Rectal smooth muscle tissue (tissue), 1 donor: ENCODE results near the gene NPAS3.

ENCODE experiments used
- H3K27ac ChIP-seq: one replicate; pipeline ENCODE4 v1.7.0; 2013; ENCODE audit warnings: low read depth, low read length, inconsistent platforms
- H3K27me3 ChIP-seq: one replicate; pipeline ENCODE4 v1.7.0; 2013; ENCODE audit warnings: low read length; ENCODE audit not compliant: control insufficient read depth, insufficient read depth
- H3K36me3 ChIP-seq: one replicate; pipeline ENCODE4 v1.7.0; 2013; ENCODE audit warnings: low read length; ENCODE audit not compliant: control insufficient read depth, insufficient read depth
- H3K4me1 ChIP-seq: one replicate; pipeline ENCODE4 v1.7.0; 2013; ENCODE audit warnings: low read length; ENCODE audit not compliant: control insufficient read depth, insufficient read depth
- H3K4me3 ChIP-seq: one replicate; pipeline ENCODE4 v1.7.0; 2013; ENCODE audit warnings: low read length
- H3K9ac ChIP-seq: one replicate; pipeline ENCODE4 v1.7.0; 2013; ENCODE audit warnings: low read length

The NPAS3 gene

GRCh38 chr14:33691907-33692306 is 753.2 kb downstream of the NPAS3 start:
- H3K4me3 ChIP-seq: no peak overlapping the region
- no peaks in the 10 kb centered on the region for H3K36me3 ChIP-seq
- no peaks in the 10 kb centered on the region for H3K4me1 ChIP-seq
- no peaks in the 10 kb centered on the region for H3K27me3 ChIP-seq
- H3K9ac ChIP-seq: no peak overlapping the region
- no peak overlapping the region for H3K27ac ChIP-seq

GRCh38 chr14:33692762-33693161 is 754.1 kb downstream of the NPAS3 start:
- Histone ChIP-seq H3K36me3 (no peaks in the 10 kb centered on the region), H3K27me3 (no peaks in the 10 kb centered on the region), H3K4me3 (no peak overlapping the region), H3K27ac (no peak overlapping the region), H3K9ac (no peak overlapping the region), H3K4me1 (no peaks in the 10 kb centered on the region)

GRCh38 chr14:33693237-33693636 is 754.6 kb downstream of the NPAS3 start:
- H3K27ac ChIP-seq: no peak overlapping the region

GRCh38 chr14:33696165-33696564 is 757.5 kb downstream of the NPAS3 start:
- Histone ChIP-seq H3K27me3 (no peaks in the 10 kb centered on the region), H3K27ac (no peak overlapping the region), H3K9ac (no peak overlapping the region), H3K4me3 (no peak overlapping the region), H3K36me3 (no peaks in the 10 kb centered on the region), H3K4me1 (no peaks in the 10 kb centered on the region)

More at GRCh38 chr14:33693237-33693636, 754.6 kb downstream of the NPAS3 start:
- H3K36me3 ChIP-seq: no peaks in the 10 kb centered on the region
- no peaks in the 10 kb centered on the region for H3K4me1 ChIP-seq
- no peak overlapping the region for H3K9ac ChIP-seq
- H3K4me3 ChIP-seq: no peak overlapping the region
- H3K27me3 ChIP-seq: no peaks in the 10 kb centered on the region

- Histone ChIP-seq H3K36me3 (no peaks in the 10 kb centered on the region), H3K27ac (no peak overlapping the region), H3K27me3 (no peaks in the 10 kb centered on the region), H3K4me3 (no peak overlapping the region), H3K9ac (no peak overlapping the region), H3K4me1 (no peaks in the 10 kb centered on the region)
Measured at GRCh38 chr14:33699300-33699983, 760.8 kb downstream of the NPAS3 start.

GRCh38 chr14:33700052-33700451 is 761.4 kb downstream of the NPAS3 start:
- no peaks in the 10 kb centered on the region for H3K27me3 ChIP-seq
- H3K36me3 ChIP-seq: no peaks in the 10 kb centered on the region
- H3K9ac ChIP-seq: no peak overlapping the region
- no peak overlapping the region for H3K4me3 ChIP-seq
- H3K27ac ChIP-seq: no peak overlapping the region
- H3K4me1 ChIP-seq: no peaks in the 10 kb centered on the region

- Histone ChIP-seq H3K9ac (no peak overlapping the region), H3K4me1 (no peaks in the 10 kb centered on the region), H3K36me3 (no peaks in the 10 kb centered on the region), H3K27ac (no peak overlapping the region), H3K4me3 (no peak overlapping the region), H3K27me3 (no peaks in the 10 kb centered on the region)
Measured at GRCh38 chr14:33702293-33702692, 763.6 kb downstream of the NPAS3 start.

- Histone ChIP-seq H3K4me3 (no peak overlapping the region), H3K9ac (no peak overlapping the region), H3K36me3 (no peaks in the 10 kb centered on the region), H3K27me3 (no peaks in the 10 kb centered on the region), H3K4me1 (no peaks in the 10 kb centered on the region), H3K27ac (no peak overlapping the region)
Measured at GRCh38 chr14:33704481-33704880, 765.8 kb downstream of the NPAS3 start.

GRCh38 chr14:33705490-33705889 is 766.8 kb downstream of the NPAS3 start:
- H3K4me1 ChIP-seq: no peaks in the 10 kb centered on the region
- no peak overlapping the region for H3K4me3 ChIP-seq
- no peak overlapping the region for H3K9ac ChIP-seq
- H3K27me3 ChIP-seq: no peaks in the 10 kb centered on the region
- no peak overlapping the region for H3K27ac ChIP-seq
- H3K36me3 ChIP-seq: no peaks in the 10 kb centered on the region

- H3K36me3 ChIP-seq: no peaks in the 10 kb centered on the region
- H3K4me1 ChIP-seq: no peaks in the 10 kb centered on the region
- no peak overlapping the region for H3K9ac ChIP-seq
- H3K27me3 ChIP-seq: no peaks in the 10 kb centered on the region
- no peak overlapping the region for H3K27ac ChIP-seq
- no peak overlapping the region for H3K4me3 ChIP-seq
Measured at GRCh38 chr14:33707716-33708115, 769.0 kb downstream of the NPAS3 start.

GRCh38 chr14:33709283-33709682 is 770.6 kb downstream of the NPAS3 start:
- H3K36me3 ChIP-seq: no peaks in the 10 kb centered on the region
- H3K27me3 ChIP-seq: no peaks in the 10 kb centered on the region
- H3K9ac ChIP-seq: no peak overlapping the region
- no peaks in the 10 kb centered on the region for H3K4me1 ChIP-seq
- no peak overlapping the region for H3K27ac ChIP-seq
- no peak overlapping the region for H3K4me3 ChIP-seq

- Histone ChIP-seq H3K4me1 (no peaks in the 10 kb centered on the region), H3K27ac (no peak overlapping the region), H3K27me3 (no peaks in the 10 kb centered on the region), H3K9ac (no peak overlapping the region), H3K36me3 (no peaks in the 10 kb centered on the region), H3K4me3 (no peak overlapping the region)
Measured at GRCh38 chr14:33709711-33710110, 771.0 kb downstream of the NPAS3 start.

- Histone ChIP-seq H3K9ac (no peak overlapping the region), H3K27me3 (no peaks in the 10 kb centered on the region), H3K36me3 (no peaks in the 10 kb centered on the region), H3K4me3 (no peak overlapping the region), H3K4me1 (no peaks in the 10 kb centered on the region), H3K27ac (no peak overlapping the region)
Measured at GRCh38 chr14:33710273-33710672, 771.6 kb downstream of the NPAS3 start.
